Measurements from ENCODE around the gene TTLL9.

Gene TTLL9

GRCh38 chr20:31908424-31908823 is 38.0 kb downstream of the TTLL9 start:
- no peak for TF ChIP-seq SIN3A (IDR thresholded peaks at IDR 0.05; ENCODE audit: borderline replicate concordance, insufficient read depth, low read length)
- no peak for TF ChIP-seq FOXP2 (optimal IDR thresholded peaks at IDR 0.05; ENCODE audit: borderline replicate concordance, extremely low read depth, extremely low read length, insufficient read depth)
- TF ChIP-seq POLR2AphosphoS5 (IDR thresholded peaks at IDR 0.05; ENCODE audit: low read depth, low read length): no peak
- no peak for TF ChIP-seq TAF1 (IDR thresholded peaks at IDR 0.05; ENCODE audit: borderline replicate concordance, insufficient read depth, low read length)
- TF ChIP-seq REST (IDR thresholded peaks at IDR 0.05; ENCODE audit: insufficient read depth in 1 of 2, low read depth in 2 of 2, low read length in 2 of 2): no peak

GRCh38 chr20:31909253-31910070 is 39.0 kb downstream of the TTLL9 start:
- TF ChIP-seq TAF1 (IDR thresholded peaks at IDR 0.05; ENCODE audit: borderline replicate concordance, insufficient read depth, low read length): no peak
- TF ChIP-seq SIN3A (IDR thresholded peaks at IDR 0.05; ENCODE audit: borderline replicate concordance, insufficient read depth, low read length): no peak
- TF ChIP-seq FOXP2 (optimal IDR thresholded peaks at IDR 0.05; ENCODE audit: borderline replicate concordance, extremely low read depth, extremely low read length, insufficient read depth): no peak
- no peak for TF ChIP-seq REST (IDR thresholded peaks at IDR 0.05; ENCODE audit: insufficient read depth in 1 of 2, low read depth in 2 of 2, low read length in 2 of 2)

- TF ChIP-seq TAF1 (IDR thresholded peaks at IDR 0.05; ENCODE audit: borderline replicate concordance, insufficient read depth, low read length): no peak
- TF ChIP-seq POLR2AphosphoS5 (IDR thresholded peaks at IDR 0.05; ENCODE audit: low read depth, low read length): no peak
- no peak for TF ChIP-seq SIN3A (IDR thresholded peaks at IDR 0.05; ENCODE audit: borderline replicate concordance, insufficient read depth, low read length)
- no peak for TF ChIP-seq FOXP2 (optimal IDR thresholded peaks at IDR 0.05; ENCODE audit: borderline replicate concordance, extremely low read depth, extremely low read length, insufficient read depth)
- TF ChIP-seq REST (IDR thresholded peaks at IDR 0.05; ENCODE audit: insufficient read depth in 1 of 2, low read depth in 2 of 2, low read length in 2 of 2): no peak
Measured at GRCh38 chr20:31910071-31910803, 39.8 kb downstream of the TTLL9 start.

GRCh38 chr20:31913431-31914157 is 43.2 kb downstream of the TTLL9 start:
- TF ChIP-seq TAF1 (IDR thresholded peaks at IDR 0.05; ENCODE audit: borderline replicate concordance, insufficient read depth, low read length) (no peak), SIN3A (IDR thresholded peaks at IDR 0.05; ENCODE audit: borderline replicate concordance, insufficient read depth, low read length) (no peak), POLR2AphosphoS5 (IDR thresholded peaks at IDR 0.05; ENCODE audit: low read depth, low read length) (no peak), FOXP2 (optimal IDR thresholded peaks at IDR 0.05; ENCODE audit: borderline replicate concordance, extremely low read depth, extremely low read length, insufficient read depth) (no peak), REST (IDR thresholded peaks at IDR 0.05; ENCODE audit: insufficient read depth in 1 of 2, low read depth in 2 of 2, low read length in 2 of 2) (no peak)

Data from PFSK-1 (cell line).